Fibroblast of mammary gland (primary cell): ENCODE results near the gene SLC8A2.

Experiments
- DNase-seq: peaks from one replicate; pipeline ENCODE4 v3.0.0-alpha.2; 2010; ENCODE audit warnings: low read depth
- H3K4me3 ChIP-seq: 2 replicates; pipeline ENCODE4 v1.5.1; 2011; ENCODE audit warnings: low read depth, mild to moderate bottlenecking, low read length, moderate library complexity; ENCODE audit not compliant: control insufficient read depth
- CTCF ChIP-seq: conservative IDR thresholded peaks from 2 replicates; pipeline ENCODE4 v1.5.1; 2011; ENCODE audit warnings: low read depth, low read length, inconsistent platforms; ENCODE audit not compliant: control insufficient read depth, insufficient read depth

Gene SLC8A2

DNA sequence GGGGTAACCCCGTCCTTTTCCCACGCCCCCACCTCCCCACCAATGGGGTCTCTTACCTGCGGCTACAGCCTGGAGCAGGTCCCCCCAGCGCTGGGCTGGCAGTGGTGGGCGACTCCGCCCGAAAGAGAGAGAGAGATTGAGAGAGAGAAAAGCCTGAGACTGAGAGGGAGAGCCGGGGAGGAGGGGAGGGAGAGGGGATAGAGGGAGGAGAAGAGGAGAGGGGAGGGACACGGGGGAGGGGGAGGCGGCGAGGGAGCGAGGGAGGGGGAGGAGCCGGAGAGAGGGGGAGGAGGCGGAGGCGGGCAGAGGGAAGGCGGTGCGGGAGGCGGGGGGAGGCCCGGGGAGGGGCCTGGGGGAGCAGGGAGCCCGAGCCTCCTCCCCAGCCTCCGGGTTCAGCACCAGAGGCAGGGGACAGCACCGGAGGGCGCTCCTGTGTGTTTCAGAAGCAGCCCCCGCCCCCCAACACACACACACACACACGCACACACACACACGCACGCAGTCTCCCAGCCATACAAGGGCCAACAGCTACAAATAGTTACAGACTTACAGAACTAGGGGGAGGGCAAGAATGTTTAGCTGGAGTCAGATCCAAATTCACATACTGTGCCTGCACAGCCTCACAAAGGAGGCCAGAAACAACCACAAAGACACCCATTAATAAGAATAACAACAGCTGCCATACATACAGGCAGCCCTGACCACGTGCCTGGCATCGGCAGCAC lies at the start of gene SLC8A2:
SLC8A2 (minus strand) TSS at position 161 of the 725 bp plus-strand sequence. CDS start 5,490 bp downstream, outside the sequence.
- no peak within 1 kb of the TSS for H3K4me3 ChIP-seq
- peak; percentile 63 for DNase-seq
- TF ChIP-seq CTCF: no peak

- DNase-seq: no peak
- TF ChIP-seq CTCF: no peak
- no peak overlapping the region for H3K4me3 ChIP-seq
Observed at GRCh38 chr19:47520839-47521238, 49.1 kb upstream of the SLC8A2 start.

GRCh38 chr19:47520343-47520806 lies 48.7 kb upstream of the SLC8A2 start:
- H3K4me3 ChIP-seq: no peak overlapping the region
- no peak for TF ChIP-seq CTCF
- no peak for DNase-seq

- TF ChIP-seq CTCF: no peak
- no peak overlapping the region for H3K4me3 ChIP-seq
- DNase-seq: no peak
Observed at GRCh38 chr19:47518854-47519253, 47.2 kb upstream of the SLC8A2 start.

GRCh38 chr19:47518139-47518538 lies 46.4 kb upstream of the SLC8A2 start:
- no peak for DNase-seq
- no peak overlapping the region for H3K4me3 ChIP-seq
- TF ChIP-seq CTCF: no peak

DNA sequence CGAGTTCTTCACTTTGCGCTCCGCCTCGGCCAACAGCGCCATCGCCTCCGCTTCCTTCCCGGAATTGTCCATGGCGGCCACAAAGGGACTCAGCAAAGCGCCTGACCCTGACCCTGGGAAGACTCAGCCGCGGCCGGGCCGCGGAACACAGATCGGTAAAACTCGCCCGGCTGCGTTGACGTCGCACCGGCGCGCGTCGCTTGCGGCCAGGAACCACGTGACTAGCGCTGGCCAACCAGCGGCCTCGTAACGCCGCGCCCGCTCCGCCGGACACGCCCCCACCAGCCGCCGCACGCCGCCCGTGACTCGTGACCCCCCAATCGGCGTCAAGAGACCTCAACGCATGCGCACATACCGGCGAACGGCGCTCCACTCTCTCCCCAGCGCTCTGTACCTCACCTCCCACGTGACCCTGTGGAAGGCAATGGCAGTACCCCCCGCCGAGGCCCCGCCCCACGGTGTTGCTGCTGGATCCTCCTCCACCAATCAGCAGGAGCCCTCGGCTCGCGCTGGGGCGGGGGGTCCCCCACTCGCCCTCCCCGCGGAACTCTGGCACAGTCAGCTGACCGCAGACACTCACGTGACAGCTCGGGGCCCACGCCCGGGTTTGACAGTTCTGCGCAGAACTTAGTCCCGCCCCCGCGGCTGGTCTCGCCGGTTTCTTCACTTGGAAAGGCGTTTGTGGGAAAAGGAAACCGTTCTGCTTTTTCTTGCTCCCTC lies 43.3 kb upstream of the SLC8A2 start, which contains the start of gene NAPA:
NAPA (minus strand) TSS at position 195 of the 720 bp plus-strand sequence; CDS start at position 72, 123 bp downstream.
- peak; percentile 100 for DNase-seq
- TF ChIP-seq CTCF: no peak
- peak within 1 kb of the TSS; percentile 100 for H3K4me3 ChIP-seq
